AG04450 (cell line): ENCODE data around the gene TRIO. TPM values are rescaled to one million over a fixed set of nuclear protein-coding genes. Genes with fewer than 3 reads are reported as not detected.
A peak's percentile ranks its signal among the peaks of the same experiment; 100 is the strongest.

Experiments used
- CTCF ChIA-PET: fragments of 300-600, 350-600 bp; formaldehyde crosslinking; extraction: SDS; loops from one replicate; lab custom pipeline; 2022; ENCODE audit warnings: antibody characterized with exemption, inconsistent platforms; lab: Charles Lee
- POLR2A ChIA-PET: fragments of 350-600 bp; formaldehyde crosslinking; extraction: SDS; loops from one replicate; lab custom pipeline; 2021; ENCODE audit warnings: antibody characterized with exemption, inconsistent platforms; lab: Yijun Ruan, JAX
- DNase-seq: peaks from one replicate; pipeline ENCODE4 v3.0.0-alpha.2; 2011; ENCODE audit warnings: low read depth, low spot score
- H3K27ac ChIP-seq: one replicate; pipeline ENCODE4 v1.5.1; 2012; ENCODE audit warnings: low read depth, low read length, control low read depth
- H3K27me3 ChIP-seq: one replicate; pipeline ENCODE4 v1.6.0; 2012; ENCODE audit warnings: low read length; ENCODE audit not compliant: control insufficient read depth, insufficient read depth
- H3K4me3 ChIP-seq: 2 replicates; pipeline ENCODE4 v1.5.1; 2011; ENCODE audit warnings: mild to moderate bottlenecking, low read depth, low read length, control low read depth
- H3K9me3 ChIP-seq: 2 replicates; pipeline ENCODE4 v1.5.1; 2012; ENCODE audit warnings: low read length; ENCODE audit not compliant: control insufficient read depth, insufficient read depth
- polyA plus RNA-seq: library from polyadenylated mRNA; depleted of rRNA; stranded (reverse); fragments of >200 nt; gene quantifications from 2 replicates; pipeline ENCODE4 v1.2.3, GENCODE V29; 2011
- TF ChIP-seq, protein P1 (sequence below): IDR thresholded peaks from 2 replicates; pipeline ENCODE4 v1.5.1; 2011; ENCODE audit warnings: low read depth, low read length, control low read depth, inconsistent platforms

The TRIO gene
- polyA plus RNA-seq, 1 experiment = 268 TPM

DNA sequence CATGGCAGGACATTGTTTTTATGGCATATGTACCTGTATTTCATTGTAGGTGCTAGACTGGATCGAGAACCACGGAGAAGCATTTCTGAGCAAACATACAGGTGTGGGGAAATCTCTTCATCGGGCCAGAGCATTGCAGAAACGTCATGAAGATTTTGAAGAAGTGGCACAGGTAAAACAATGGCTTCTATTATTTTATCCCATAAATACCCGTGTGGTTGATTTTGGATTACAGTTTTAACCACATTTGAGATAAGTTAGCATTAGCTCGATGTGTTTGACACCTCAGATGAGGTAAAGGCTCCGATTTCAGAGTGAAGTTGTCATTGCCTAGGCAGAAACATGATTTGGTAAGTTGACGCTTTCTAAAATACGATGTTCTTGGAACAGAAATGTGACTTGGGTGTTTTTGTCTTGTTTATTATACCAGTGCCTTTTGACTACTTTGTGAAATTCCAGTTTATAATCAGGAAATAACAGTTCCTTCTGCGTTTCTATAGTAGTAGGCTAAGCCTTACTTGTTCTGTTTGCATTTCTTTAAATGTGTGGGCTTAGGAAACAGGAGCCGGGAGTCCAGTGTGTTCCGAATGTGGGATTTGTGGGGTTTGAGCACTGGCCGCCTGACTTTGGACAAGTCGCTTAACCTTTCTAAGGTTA is 187.7 kb downstream of the TRIO start:
- no peaks in the 10 kb centered on the region for H3K9me3 ChIP-seq
- H3K27me3 ChIP-seq = no peaks in the 10 kb centered on the region
- DNase-seq = no peak
- H3K27ac ChIP-seq = no peak overlapping the region
- no peak overlapping the region for H3K4me3 ChIP-seq
- CTCF ChIA-PET = interaction anchor here (1.1 kb wide), 1 partner anchor 21 kb away, joined by 4 read pairs; no protein-coding TSS in a partner anchor
- TF ChIP-seq, protein P1, sequence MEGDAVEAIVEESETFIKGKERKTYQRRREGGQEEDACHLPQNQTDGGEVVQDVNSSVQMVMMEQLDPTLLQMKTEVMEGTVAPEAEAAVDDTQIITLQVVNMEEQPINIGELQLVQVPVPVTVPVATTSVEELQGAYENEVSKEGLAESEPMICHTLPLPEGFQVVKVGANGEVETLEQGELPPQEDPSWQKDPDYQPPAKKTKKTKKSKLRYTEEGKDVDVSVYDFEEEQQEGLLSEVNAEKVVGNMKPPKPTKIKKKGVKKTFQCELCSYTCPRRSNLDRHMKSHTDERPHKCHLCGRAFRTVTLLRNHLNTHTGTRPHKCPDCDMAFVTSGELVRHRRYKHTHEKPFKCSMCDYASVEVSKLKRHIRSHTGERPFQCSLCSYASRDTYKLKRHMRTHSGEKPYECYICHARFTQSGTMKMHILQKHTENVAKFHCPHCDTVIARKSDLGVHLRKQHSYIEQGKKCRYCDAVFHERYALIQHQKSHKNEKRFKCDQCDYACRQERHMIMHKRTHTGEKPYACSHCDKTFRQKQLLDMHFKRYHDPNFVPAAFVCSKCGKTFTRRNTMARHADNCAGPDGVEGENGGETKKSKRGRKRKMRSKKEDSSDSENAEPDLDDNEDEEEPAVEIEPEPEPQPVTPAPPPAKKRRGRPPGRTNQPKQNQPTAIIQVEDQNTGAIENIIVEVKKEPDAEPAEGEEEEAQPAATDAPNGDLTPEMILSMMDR = no peak
- POLR2A ChIA-PET = interaction anchor here (0.9 kb wide), 1 partner anchor 126 kb away, joined by 3 read pairs; no protein-coding TSS in a partner anchor

DNA sequence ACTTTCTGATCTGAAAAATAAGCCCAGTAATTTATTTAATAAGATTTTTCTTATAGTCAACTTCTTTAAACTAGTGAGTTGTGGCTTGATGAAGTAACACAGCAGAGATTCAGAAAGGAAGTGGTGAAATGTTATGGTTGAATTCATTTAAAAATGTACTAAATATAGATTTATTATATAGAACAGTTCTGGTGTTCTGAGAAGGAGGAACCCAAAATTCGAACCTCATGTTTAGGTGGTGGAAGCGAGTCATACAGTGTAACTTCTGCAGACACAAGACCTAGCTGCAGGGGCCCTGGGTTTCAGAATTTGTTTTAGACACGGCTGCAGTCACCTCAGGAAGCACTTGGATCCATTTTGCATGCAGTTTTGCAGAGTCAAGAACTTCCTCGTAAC is 188.2 kb downstream of the TRIO start:
- CTCF ChIA-PET = no interaction called here
- no peaks in the 10 kb centered on the region for H3K27me3 ChIP-seq
- no peak for DNase-seq
- no peak overlapping the region for H3K27ac ChIP-seq
- POLR2A ChIA-PET = interaction anchor here (0.9 kb wide), 1 partner anchor 126 kb away, joined by 3 read pairs; no protein-coding TSS in a partner anchor
- no peak overlapping the region for H3K4me3 ChIP-seq
- no peaks in the 10 kb centered on the region for H3K9me3 ChIP-seq
- TF ChIP-seq, protein P1 = no peak

DNA sequence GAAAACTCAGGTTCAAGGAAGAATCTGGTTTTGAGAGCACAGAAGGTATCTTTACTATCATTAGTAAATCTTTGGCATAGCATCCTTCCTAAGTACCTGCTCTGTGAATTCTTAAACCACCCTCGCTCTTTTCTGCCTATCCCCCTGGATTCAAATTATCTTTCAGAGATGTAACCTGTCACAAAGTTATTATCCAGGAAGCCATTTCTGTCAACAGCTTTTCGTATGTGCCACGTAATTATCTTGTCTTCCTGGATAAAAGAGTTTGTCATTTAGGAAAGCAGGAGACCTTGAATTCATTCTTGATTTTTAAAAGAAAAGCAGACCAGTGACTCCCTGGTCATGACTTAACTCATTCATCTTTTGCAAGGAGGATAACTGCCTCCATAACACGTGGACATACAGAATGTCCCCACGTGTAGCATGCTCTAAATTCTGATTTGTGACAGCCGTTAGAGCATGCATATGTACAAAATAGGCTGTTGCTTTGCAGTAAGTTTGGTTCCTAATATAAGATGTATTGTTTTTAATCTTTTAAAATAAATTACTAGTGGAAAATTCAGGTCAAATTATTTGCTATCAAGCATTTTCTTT is 189.0 kb downstream of the TRIO start:
- no peaks in the 10 kb centered on the region for H3K27me3 ChIP-seq
- no peak overlapping the region for H3K27ac ChIP-seq
- no peaks in the 10 kb centered on the region for H3K9me3 ChIP-seq
- no peak overlapping the region for H3K4me3 ChIP-seq
- DNase-seq = no peak
- ChIA-PET POLR2A (no interaction called here), CTCF (no interaction called here)
- TF ChIP-seq, protein P1 = no peak

DNA sequence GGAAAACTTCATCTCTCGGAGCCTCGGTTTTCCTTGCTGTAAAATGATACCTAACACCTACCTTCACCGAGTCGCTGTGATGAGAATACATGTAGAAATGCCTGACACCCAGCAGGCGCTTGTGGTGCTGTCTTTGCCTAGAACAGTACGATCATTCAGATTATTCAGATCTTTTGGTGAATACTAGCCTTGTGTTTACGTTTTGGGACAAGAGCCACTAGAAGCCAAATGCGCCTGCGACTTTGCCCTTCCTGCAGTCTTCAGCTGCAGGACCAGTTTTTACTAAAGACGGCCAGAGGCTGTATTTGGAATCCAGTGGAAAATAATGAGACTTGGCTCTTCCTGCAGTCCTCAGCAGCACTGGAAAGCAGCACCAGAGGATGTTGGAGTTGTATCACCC is 189.6 kb downstream of the TRIO start:
- no peak for DNase-seq
- CTCF ChIA-PET = no interaction called here
- TF ChIP-seq, protein P1 = no peak
- POLR2A ChIA-PET = no interaction called here
- H3K27me3 ChIP-seq = no peaks in the 10 kb centered on the region
- no peaks in the 10 kb centered on the region for H3K9me3 ChIP-seq
- H3K27ac ChIP-seq = no peak overlapping the region
- no peak overlapping the region for H3K4me3 ChIP-seq

DNA sequence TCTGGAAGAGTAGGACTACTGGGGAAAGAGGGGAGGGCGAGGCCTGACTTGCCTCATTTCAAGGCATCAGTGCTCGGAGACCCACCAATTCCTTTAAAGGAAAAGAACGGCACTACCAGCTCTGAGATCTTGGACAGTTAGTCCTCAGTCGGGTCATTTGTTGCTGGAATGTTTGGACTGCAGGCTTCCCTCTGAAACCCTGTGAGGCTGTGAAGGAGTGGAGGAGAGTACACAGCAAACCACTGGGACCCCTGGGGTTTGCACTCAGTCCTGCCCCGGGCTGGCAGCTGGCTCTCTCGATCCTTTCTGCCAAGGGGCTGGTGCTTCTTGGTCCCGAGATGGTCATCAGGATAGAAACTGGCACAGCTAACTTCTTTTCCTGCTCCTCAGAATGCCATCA is 194.5 kb downstream of the TRIO start:
- POLR2A ChIA-PET = interaction anchor here (0.6 kb wide), 1 partner anchor 40 kb away, joined by 3 read pairs; no protein-coding TSS in a partner anchor
- Histone ChIP-seq H3K9me3 (no peaks in the 10 kb centered on the region), H3K4me3 (no peak overlapping the region), H3K27ac (peak overlapping the region; percentile 52), H3K27me3 (no peaks in the 10 kb centered on the region)
- TF ChIP-seq, protein P1 = no peak
- CTCF ChIA-PET = interaction anchor here (0.6 to 1.6 kb wide), 2 partner anchors 14 to 343 kb away, joined by 4 to 7 read pairs; no protein-coding TSS in a partner anchor
- no peak for DNase-seq
